NCI-H2196 treated with DMSO at 0.1 percent for 48 hours (cell line): ENCODE measurements around the gene LTBP3.
A peak's percentile ranks its signal among the peaks of the same experiment; 100 is the strongest.

Experiments used
- DNase-seq: peaks from one replicate; lab custom pipeline; 2025; ENCODE audit not compliant: unreplicated experiment; lab: John Stamatoyannopoulos, UW

Gene LTBP3

GRCh38 chr11:65555693-65556231 lies 2.4 kb downstream of the LTBP3 start:
- DNase-seq: no peak

- no peak for DNase-seq
These were observed 3.2 kb downstream of the LTBP3 start for GRCh38 chr11:65554842-65555430.

GRCh38 chr11:65554057-65554818 lies 3.9 kb downstream of the LTBP3 start:
- no peak for DNase-seq

- peak; percentile 85 for DNase-seq
These were observed 4.7 kb downstream of the LTBP3 start for GRCh38 chr11:65553301-65554001.

GRCh38 chr11:65552388-65552951 lies 5.7 kb downstream of the LTBP3 start:
- peak; percentile 49 for DNase-seq

DNA sequence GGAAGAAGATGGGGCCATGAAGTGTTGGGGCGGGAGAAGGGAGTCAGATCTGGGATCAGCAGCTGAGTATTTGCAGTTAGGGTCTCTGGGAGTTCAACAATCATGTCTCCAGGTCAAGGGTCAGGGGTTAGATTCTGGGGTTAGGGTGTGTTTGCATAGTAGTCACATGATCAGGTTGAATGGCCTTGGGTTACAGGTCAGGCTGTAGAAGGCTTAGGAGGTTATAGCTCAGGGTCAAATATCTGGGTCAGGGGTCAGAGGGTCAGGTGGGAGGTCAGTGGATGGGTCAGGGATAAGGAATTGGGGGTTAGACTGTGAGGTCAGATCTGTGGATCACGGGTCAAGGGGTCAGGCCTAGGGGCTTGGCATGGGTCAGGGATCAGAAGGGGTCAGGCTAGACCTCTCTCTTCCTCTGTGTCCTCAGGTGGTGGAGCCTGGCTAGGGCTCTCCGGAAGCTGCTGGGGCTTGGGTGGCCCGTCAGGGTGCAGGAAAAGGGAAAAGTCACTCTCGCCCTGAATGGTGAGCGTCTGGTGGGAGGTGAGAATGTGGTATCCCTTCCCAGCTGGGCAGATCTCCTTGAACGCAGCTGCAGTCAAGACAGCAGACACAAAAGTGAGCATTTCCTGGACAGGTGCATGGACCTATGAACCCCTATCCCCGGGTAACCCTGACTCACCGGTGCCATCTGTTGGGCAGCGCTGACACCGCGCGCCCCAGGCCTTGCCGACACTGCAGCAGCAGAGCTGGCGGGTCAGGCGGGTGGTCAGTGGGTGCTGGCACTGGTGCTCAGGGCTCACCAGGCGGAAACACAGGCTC lies 6.4 kb downstream of the LTBP3 start:
- peak; percentile 89 for DNase-seq

- DNase-seq: no peak
These were observed 9.1 kb downstream of the LTBP3 start for GRCh38 chr11:65549096-65549495.

DNA sequence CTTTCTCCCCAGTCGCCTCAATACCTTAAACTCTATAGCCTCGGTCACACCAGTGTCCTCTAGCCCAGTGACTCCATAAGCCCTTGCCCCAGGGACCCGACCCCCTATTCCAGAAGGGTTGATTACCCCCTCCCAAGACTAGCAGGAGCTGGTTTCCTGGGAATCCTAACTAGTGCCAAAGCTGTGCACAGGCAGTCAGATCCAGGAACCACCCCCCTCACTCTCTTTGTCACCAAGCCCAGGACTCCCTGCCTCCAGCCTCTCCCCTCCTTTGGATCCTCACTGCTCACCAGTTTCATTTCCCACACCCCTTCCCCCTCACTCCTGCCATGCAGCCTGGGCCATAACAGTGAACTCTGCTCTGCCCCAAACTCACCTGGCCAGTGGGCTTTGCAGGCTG lies 9.8 kb downstream of the LTBP3 start:
- DNase-seq: no peak

DNA sequence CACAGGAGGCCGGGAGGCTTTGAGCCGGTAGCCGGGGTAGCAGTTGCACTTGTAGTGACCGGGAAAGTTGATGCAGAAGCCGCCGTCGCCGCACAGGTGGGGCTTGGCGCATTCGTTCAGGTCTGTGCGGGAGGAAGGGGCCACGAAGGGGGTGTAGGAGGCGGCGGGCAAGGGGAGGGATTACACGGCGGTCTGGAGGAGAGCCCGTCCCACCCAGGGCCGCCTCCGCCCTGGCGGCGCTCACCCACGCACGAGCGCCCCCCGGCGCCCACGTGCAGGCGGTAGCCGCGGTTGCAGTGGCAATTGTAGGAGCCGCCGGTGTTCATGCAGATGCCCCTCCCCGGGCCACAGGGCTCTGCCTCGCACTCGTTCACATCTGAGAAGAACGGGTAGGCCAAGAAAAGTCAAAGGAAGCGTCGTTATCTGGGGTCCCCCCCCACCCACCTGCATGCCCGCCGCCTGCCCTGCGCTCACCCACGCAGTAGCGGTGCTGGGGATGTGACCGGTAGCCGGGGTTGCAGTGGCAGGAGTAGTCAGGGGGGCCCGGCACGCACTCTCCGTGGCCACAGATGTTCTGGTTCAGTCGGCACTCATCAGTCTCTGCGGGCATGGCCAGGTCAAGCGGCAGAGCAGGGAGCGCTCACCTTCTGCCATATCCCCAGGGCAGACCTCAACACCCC lies 10.6 kb downstream of the LTBP3 start:
- DNase-seq: no peak

- peak; percentile 87 for DNase-seq
These were observed 11.8 kb downstream of the LTBP3 start for GRCh38 chr11:65546217-65546958.

DNA sequence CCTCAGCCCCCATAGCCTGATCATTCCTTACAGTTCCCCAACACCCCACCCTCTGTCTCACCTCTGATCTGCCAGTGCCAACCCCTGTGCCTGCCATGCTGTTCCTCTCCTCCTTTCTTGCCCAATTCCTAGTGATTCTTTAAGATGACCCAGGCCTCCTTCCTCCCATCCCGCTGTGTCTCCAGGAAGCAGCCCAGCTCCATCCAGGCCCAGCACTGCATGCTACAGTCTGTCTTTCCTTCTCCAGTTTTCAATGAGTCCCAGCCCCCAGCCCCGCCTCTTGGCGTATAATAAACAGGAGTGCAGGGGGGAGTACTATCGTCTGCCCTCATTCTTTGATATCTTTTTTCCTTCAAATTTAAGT lies 12.3 kb downstream of the LTBP3 start:
- no peak for DNase-seq

DNA sequence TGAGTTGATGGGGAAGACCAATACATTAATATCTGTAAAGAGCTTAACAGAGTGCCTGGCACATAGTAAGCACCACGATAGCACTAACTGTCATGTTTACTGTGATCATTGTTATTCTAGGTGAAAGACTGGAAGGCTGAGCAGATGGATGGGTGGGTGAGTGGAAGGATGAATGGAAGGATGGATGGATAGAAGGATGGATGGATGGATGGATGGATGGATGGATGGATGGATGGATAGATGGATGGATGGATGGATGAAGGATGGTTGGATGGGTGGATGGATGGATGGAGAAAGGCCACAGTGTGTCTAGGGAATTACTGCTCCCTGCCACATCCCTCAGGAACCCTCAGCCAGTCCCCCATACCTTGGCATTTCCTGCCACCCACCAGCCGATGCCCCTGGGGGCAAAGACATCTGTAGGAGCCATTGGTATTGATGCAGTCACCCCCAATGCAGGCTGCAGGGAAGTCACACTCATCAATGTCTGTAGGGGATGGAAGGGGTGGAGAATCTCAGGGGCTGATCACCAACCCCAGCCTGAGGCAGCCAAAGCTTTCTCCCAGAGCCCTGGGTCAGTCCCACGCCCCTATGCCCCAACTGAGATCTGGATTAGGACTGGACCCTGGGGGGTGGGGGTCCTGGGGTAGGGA lies 15.3 kb downstream of the LTBP3 start:
- no peak for DNase-seq

DNA sequence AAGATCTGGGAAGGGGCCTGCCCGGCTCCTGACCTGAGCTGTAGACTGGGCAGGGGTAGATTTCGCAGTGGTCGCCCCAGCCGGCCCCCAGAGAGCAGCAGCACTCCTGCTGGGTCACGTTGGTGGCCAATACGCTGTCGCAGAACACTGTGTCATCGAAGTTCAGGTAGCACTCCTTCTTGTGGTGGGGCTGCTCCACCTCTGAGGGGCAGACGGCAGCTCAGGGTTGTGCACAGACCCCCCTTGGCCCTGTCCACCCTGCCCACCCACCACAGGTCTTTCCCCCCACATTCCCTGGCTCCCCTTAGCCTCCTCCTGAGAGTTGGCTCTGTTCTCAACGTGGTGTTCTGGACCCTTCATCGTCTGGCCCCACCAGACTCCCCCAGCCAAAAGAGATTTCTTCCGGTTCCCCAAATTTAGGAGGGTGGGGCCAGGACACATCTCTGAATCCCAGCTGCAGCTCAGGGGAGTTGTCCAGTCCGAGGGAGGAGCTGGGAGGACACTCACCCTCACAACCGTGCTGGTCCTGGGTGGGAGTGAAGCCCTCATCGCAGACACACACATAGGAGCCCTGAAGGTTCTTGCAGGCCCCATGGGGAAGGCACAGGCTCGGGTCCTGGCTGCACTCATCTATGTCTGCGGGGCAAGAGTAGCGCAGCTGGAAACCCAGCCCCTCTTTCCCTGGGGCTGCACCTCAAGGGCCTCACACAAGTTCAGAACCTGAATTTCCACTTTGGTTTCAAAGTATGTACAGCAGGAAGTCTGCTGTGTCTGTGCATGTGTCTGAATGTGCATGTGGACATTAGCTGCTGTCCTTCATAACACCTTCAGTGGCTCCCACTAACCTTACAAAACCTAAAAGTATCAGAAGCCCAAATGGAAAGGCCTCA lies 16.8 kb downstream of the LTBP3 start:
- no peak for DNase-seq

- peak; percentile 79 for DNase-seq
These were observed 17.7 kb downstream of the LTBP3 start for GRCh38 chr11:65540290-65541092.

GRCh38 chr11:65539744-65540289 lies 18.3 kb downstream of the LTBP3 start:
- DNase-seq: no peak

DNA sequence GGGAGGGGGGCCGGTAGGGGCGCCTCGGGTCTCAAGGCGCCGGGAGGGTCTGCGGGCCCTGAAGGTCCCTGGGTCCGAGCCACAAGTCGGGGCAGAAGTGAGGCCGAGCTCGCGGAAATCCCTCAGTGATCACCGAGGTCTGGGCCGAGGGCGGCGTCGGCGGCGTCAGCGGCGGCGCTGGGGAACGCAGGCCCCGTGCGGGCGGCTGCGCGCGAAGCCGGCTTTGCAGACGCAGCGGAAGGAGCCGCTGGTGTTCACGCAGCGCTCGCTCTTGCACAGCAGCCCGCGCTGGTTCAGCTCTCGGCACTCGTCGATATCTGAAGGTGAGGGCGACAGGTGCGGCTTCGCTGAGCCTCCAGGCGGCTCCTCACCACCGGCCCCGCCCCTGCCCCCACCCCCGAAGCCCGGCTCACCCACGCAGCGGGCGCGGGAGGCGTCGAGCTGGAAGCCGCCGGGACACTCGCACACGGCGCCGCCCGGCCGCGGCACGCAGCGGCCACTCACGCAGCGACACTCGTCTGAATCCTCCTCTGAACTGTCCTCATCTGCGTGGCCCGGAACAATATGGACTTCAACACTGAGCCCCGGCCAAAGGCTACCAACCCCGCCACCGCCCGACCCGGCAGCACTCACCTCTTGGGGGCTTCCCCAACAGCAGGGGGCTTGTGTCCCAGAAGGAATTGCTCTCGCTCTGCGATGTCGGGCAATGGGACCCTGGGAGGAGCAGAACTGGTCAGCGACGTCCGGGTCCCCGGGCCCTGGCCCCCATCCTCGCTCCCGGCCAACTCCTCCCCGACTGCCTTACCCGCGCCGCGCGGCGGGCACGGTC lies 19.0 kb downstream of the LTBP3 start:
- no peak for DNase-seq
